Neural progenitor cell (in vitro differentiated cells): ENCODE measurements around the gene SEC22A. TPM values are rescaled to one million over a fixed set of nuclear protein-coding genes. Genes with fewer than 3 reads are reported as not detected.

Experiments used
- DNase-seq: peaks from one replicate; pipeline ENCODE4 v3.0.0-alpha.2; 2016; ENCODE audit warnings: low spot score
- H2AFZ ChIP-seq: fragments of 200-600 bp; sonication (generic); replicated peaks from 2 replicates; pipeline ENCODE4 v1.6.1; 2016; ENCODE audit warnings: antibody characterized with exemption
- H3F3A ChIP-seq: fragments of 200-600 bp; sonication (generic); 2 replicates; pipeline ENCODE4 v1.6.1; 2016; ENCODE audit warnings: antibody characterized with exemption, low read depth
- H3K27ac ChIP-seq: fragments of 200-600 bp; sonication (generic); 2 replicates; pipeline ENCODE4 v1.5.1; 2016; ENCODE audit warnings: mild to moderate bottlenecking
- H3K27me3 ChIP-seq: fragments of 200-600 bp; sonication (generic); 2 replicates; pipeline ENCODE4 v1.6.1; 2016; ENCODE audit warnings: mild to moderate bottlenecking, moderate library complexity
- H3K36me3 ChIP-seq: fragments of 200-600 bp; sonication (generic); 2 replicates; pipeline ENCODE4 v1.5.1; 2016
- H3K4me1 ChIP-seq: fragments of 200-600 bp; sonication (generic); 2 replicates; pipeline ENCODE4 v1.6.1; 2016; ENCODE audit warnings: mixed run types
- H3K4me2 ChIP-seq: fragments of 200-600 bp; sonication (generic); 2 replicates; pipeline ENCODE4 v1.6.1; 2016
- H3K4me3 ChIP-seq: fragments of 200-600 bp; sonication (generic); 2 replicates; pipeline ENCODE4 v1.5.1; 2016
- H3K79me2 ChIP-seq: fragments of 200-600 bp; sonication (generic); 2 replicates; pipeline ENCODE4 v1.6.1; 2016; ENCODE audit warnings: low read depth
- H3K9ac ChIP-seq: fragments of 200-600 bp; sonication (generic); 2 replicates; pipeline ENCODE4 v1.6.1; 2016
- H3K9me3 ChIP-seq: fragments of 200-600 bp; sonication (generic); 2 replicates; pipeline ENCODE4 v1.5.1; 2016; ENCODE audit warnings: low read depth
- H4K20me1 ChIP-seq: fragments of 200-600 bp; sonication (generic); 2 replicates; pipeline ENCODE4 v1.6.1; 2016; ENCODE audit warnings: low read depth
- H3K27ac Mint-ChIP-seq: 3 replicates; pipeline ENCODE4 v1.8.0; 2021; ENCODE audit warnings: mixed read lengths
- H3K27me3 Mint-ChIP-seq: 2 replicates; pipeline ENCODE4 v1.8.0; 2022; ENCODE audit warnings: low read depth, mild to moderate bottlenecking, inconsistent platforms, moderate library complexity, mixed read lengths; ENCODE audit not compliant: insufficient read depth
- H3K36me3 Mint-ChIP-seq: 3 replicates; pipeline ENCODE4 v1.8.0; 2021; ENCODE audit warnings: mixed read lengths
- H3K4me1 Mint-ChIP-seq: 3 replicates; pipeline ENCODE4 v1.8.0; 2021; ENCODE audit warnings: mixed read lengths
- H3K4me3 Mint-ChIP-seq: 3 replicates; pipeline ENCODE4 v1.8.0; 2021; ENCODE audit warnings: mild to moderate bottlenecking, moderate library complexity, mixed read lengths
- H3K9me3 Mint-ChIP-seq: 3 replicates; pipeline ENCODE4 v1.8.0; 2020; ENCODE audit warnings: mixed read lengths
- CTCF ChIP-seq: fragments of 200-600 bp; sonication (generic); IDR thresholded peaks from 2 replicates; pipeline ENCODE4 v1.5.1; 2017; ENCODE audit warnings: antibody characterized with exemption, mild to moderate bottlenecking
- EZH2 ChIP-seq: fragments of 200-600 bp; sonication (generic); IDR thresholded peaks from 2 replicates; pipeline ENCODE4 v1.6.1; 2017; ENCODE audit warnings: antibody characterized with exemption, mild to moderate bottlenecking, moderate library complexity
- EZH2phosphoT487 ChIP-seq: fragments of 200-600 bp; sonication (generic); IDR thresholded peaks from 2 replicates; pipeline ENCODE4 v1.6.1; 2017; ENCODE audit warnings: antibody characterized with exemption
- total RNA-seq: library from RNA; depleted of rRNA; stranded (reverse); fragments of >200 nt; gene quantifications from 2 replicates; pipeline ENCODE4 v1.2.3, GENCODE V29; 2015; ENCODE audit warnings: low replicate concordance

Gene SEC22A
- total RNA-seq, 1 donor from 2014 or later, result 26.4 TPM

- Histone ChIP-seq H3K9ac (no peak overlapping the region), H3K4me1 (peaks cover 11% of the 10 kb centered on the region), H3K9me3 (peaks cover 4% of the 10 kb centered on the region), H3F3A (peaks cover 3% of the 10 kb centered on the region), H4K20me1 (peaks cover 13% of the 10 kb centered on the region), H3K4me3 (no peak overlapping the region), H3K27me3 (peaks cover 5% of the 10 kb centered on the region), H3K27ac (no peak overlapping the region), H2AFZ (no peak overlapping the region), H3K79me2 (no peaks in the 10 kb centered on the region), H3K4me2 (no peak overlapping the region), H3K36me3 (no peaks in the 10 kb centered on the region)
- Mint-ChIP-seq H3K27ac (no peak overlapping the region), H3K27me3 (peaks cover 4% of the 10 kb centered on the region), H3K9me3 (peaks cover 11% of the 10 kb centered on the region), H3K36me3 (peaks cover 14% of the 10 kb centered on the region), H3K4me1 (peaks cover 20% of the 10 kb centered on the region), H3K4me3 (no peak overlapping the region)
- TF ChIP-seq EZH2 (no peak), CTCF (no peak), EZH2phosphoT487 (no peak)
- DNase-seq, result no peak
Measured at GRCh38 chr3:123169930-123170329, 31.8 kb upstream of the SEC22A start.

- no peaks in the 10 kb centered on the region for H3K27me3 ChIP-seq
- no peak for TF ChIP-seq EZH2
- TF ChIP-seq EZH2phosphoT487, result no peak
- no peak for TF ChIP-seq CTCF
- DNase-seq, result no peak
- H3K4me3 ChIP-seq, result no peak overlapping the region
- no peak overlapping the region for H3K27ac ChIP-seq
- no peak overlapping the region for H2AFZ ChIP-seq
- H3K27ac Mint-ChIP-seq, result no peak overlapping the region
- H3K9ac ChIP-seq, result no peak overlapping the region
- H3K36me3 ChIP-seq, result no peaks in the 10 kb centered on the region
- no peaks in the 10 kb centered on the region for H4K20me1 ChIP-seq
- H3F3A ChIP-seq, result no peaks in the 10 kb centered on the region
- no peaks in the 10 kb centered on the region for H3K79me2 ChIP-seq
- H3K4me3 Mint-ChIP-seq, result no peak overlapping the region
- no peaks in the 10 kb centered on the region for H3K9me3 Mint-ChIP-seq
- no peaks in the 10 kb centered on the region for H3K9me3 ChIP-seq
- no peaks in the 10 kb centered on the region for H3K36me3 Mint-ChIP-seq
- H3K4me1 ChIP-seq, result no peaks in the 10 kb centered on the region
- H3K4me1 Mint-ChIP-seq, result no peaks in the 10 kb centered on the region
- no peaks in the 10 kb centered on the region for H3K27me3 Mint-ChIP-seq
- H3K4me2 ChIP-seq, result no peak overlapping the region
Measured at GRCh38 chr3:123180791-123181190, 21.0 kb upstream of the SEC22A start.

GRCh38 chr3:123186695-123187094, 15.0 kb upstream of the SEC22A start:
- H3K4me3 ChIP-seq, result no peak overlapping the region
- no peak overlapping the region for H2AFZ ChIP-seq
- no peak overlapping the region for H3K27ac ChIP-seq
- DNase-seq, result no peak
- no peak overlapping the region for H3K4me2 ChIP-seq
- H3K9me3 Mint-ChIP-seq, result no peaks in the 10 kb centered on the region
- no peak overlapping the region for H3K4me3 Mint-ChIP-seq
- no peaks in the 10 kb centered on the region for H4K20me1 ChIP-seq
- H3K36me3 ChIP-seq, result no peaks in the 10 kb centered on the region
- no peaks in the 10 kb centered on the region for H3K4me1 ChIP-seq
- no peaks in the 10 kb centered on the region for H3K27me3 ChIP-seq
- no peaks in the 10 kb centered on the region for H3K9me3 ChIP-seq
- no peaks in the 10 kb centered on the region for H3K79me2 ChIP-seq
- no peak for TF ChIP-seq EZH2
- TF ChIP-seq EZH2phosphoT487, result no peak
- no peak for TF ChIP-seq CTCF
- no peaks in the 10 kb centered on the region for H3K36me3 Mint-ChIP-seq
- H3K9ac ChIP-seq, result no peak overlapping the region
- H3K4me1 Mint-ChIP-seq, result no peaks in the 10 kb centered on the region
- H3F3A ChIP-seq, result no peaks in the 10 kb centered on the region
- H3K27ac Mint-ChIP-seq, result no peak overlapping the region
- H3K27me3 Mint-ChIP-seq, result peaks cover 2% of the 10 kb centered on the region

- no peaks in the 10 kb centered on the region for H3K36me3 Mint-ChIP-seq
- H3K9me3 ChIP-seq, result no peaks in the 10 kb centered on the region
- H3K27me3 ChIP-seq, result no peaks in the 10 kb centered on the region
- H2AFZ ChIP-seq, result no peak overlapping the region
- no peaks in the 10 kb centered on the region for H3K4me1 ChIP-seq
- H3K79me2 ChIP-seq, result no peaks in the 10 kb centered on the region
- H4K20me1 ChIP-seq, result no peaks in the 10 kb centered on the region
- H3K27me3 Mint-ChIP-seq, result peaks cover 2% of the 10 kb centered on the region
- H3K9me3 Mint-ChIP-seq, result no peaks in the 10 kb centered on the region
- no peak overlapping the region for H3K27ac ChIP-seq
- H3K4me2 ChIP-seq, result no peak overlapping the region
- no peak overlapping the region for H3K9ac ChIP-seq
- no peaks in the 10 kb centered on the region for H3K4me1 Mint-ChIP-seq
- no peak overlapping the region for H3K4me3 Mint-ChIP-seq
- no peak overlapping the region for H3K4me3 ChIP-seq
- no peaks in the 10 kb centered on the region for H3F3A ChIP-seq
- no peak for DNase-seq
- no peak for TF ChIP-seq EZH2phosphoT487
- TF ChIP-seq EZH2, result no peak
- TF ChIP-seq CTCF, result no peak
- H3K36me3 ChIP-seq, result no peaks in the 10 kb centered on the region
- no peak overlapping the region for H3K27ac Mint-ChIP-seq
Measured at GRCh38 chr3:123188058-123188457, 13.7 kb upstream of the SEC22A start.
